Uterus (tissue), 2 donors: ENCODE measurements around the gene COL27A1.

Source experiments
- CTCF ChIP-seq, 4 experiments: fragments of 200-600 bp in 2 of 4; fragments of 450-650 bp in 2 of 4; sonication (generic) in 2 of 4; IDR thresholded peaks; one replicate each; pipeline ENCODE4 v1.5.1; 2016 to 2019; ENCODE audit warnings: antibody characterized with exemption in 4 of 4, mild to moderate bottlenecking in 2 of 4, moderate library complexity in 1 of 4
- POLR2A ChIP-seq, 2 donors: fragments of 450-650 bp; IDR thresholded peaks; one replicate each; pipeline ENCODE4 v1.6.1; 2016; ENCODE audit warnings: antibody characterized with exemption in 2 of 2, mild to moderate bottlenecking in 1 of 2, moderate library complexity in 1 of 2

DNA sequence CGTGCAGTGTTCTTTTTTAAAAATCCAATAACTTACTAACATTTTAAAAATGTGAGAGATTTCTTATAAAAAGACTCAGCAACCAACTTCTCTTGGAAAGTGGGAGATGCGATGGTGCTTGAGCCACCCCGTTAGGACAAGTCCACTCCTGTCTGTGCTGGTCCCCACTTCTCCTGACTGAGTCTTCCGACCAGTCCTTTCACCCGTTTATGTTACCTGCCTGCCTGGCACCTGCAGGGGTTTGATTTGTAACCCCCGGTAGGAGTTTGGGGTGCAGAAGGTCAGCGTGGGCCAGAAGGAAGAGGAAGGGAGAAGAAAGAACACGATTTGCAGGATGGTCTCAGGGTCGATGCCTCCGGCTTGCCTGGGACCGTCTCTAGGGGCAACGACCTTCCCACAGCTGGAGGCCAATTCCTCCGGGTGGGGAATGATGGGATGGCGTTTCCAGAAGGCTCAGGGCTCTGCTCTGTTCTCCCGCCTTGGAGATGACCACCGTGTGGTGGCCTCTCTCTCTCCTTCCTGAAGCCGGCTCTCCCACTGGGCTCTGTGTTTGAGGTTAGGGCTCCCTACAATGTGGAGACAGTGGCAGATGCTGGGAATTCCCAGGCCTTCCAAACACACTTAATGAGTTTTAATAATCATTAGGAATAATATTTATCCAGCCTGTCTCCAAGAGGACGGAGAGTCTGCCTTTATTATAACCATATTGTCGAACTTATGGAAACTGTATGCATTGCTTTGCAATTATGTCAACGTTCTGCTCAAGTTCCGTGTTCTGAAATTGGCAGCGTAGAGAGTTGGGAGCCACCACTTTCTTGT lies 14.8 kb downstream of the COL27A1 start:
- TF ChIP-seq CTCF (IDR thresholded peaks at IDR 0.05) = no peak
- no peak for TF ChIP-seq POLR2A (IDR thresholded peaks at IDR 0.05)
